AML-193 (cell line): ENCODE results near the gene WDR82.
"Not testable (repeated sequence)": the region's sequence is repeated elsewhere in the genome, so short reads cannot be mapped to it uniquely, and the experiment has no call there.

Experiments used
- DNase-seq, 2 experiments: peaks; one replicate each; lab custom pipeline; 2025; lab: John Stamatoyannopoulos, UW

WDR82 gene

GRCh38 chr3:52289747-52290595, 11.5 kb upstream of the WDR82 start:
- no peak for DNase-seq

GRCh38 chr3:52289338-52289746, 10.9 kb upstream of the WDR82 start:
- no peak for DNase-seq

GRCh38 chr3:52288674-52289073, 10.2 kb upstream of the WDR82 start:
- no peak for DNase-seq

- DNase-seq: no peak
Measured at GRCh38 chr3:52286777-52287110, 8.3 kb upstream of the WDR82 start.

DNA sequence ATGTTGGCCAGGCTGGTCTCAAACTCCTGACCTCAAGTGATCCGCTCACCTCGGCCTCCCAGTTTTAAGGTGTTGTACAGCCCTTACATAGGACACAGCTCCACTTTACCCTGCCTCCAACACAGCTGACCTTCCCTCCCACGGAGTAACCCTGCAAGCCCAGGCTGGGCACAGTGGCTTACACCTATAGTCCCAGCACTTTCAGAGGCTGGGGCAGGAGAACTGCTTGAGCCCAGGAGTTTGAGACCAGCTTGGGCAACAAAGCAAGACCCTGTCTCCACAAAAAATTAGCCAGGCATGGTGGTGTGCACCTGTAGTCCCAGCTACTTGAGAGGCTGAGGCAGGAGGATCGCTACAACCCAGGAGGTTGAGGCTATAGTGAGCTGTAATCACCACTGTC, 5.6 kb upstream of the WDR82 start:
- not testable (repeated sequence) for DNase-seq

- no peak for DNase-seq
Measured at GRCh38 chr3:52283306-52283705, 4.9 kb upstream of the WDR82 start.

DNA sequence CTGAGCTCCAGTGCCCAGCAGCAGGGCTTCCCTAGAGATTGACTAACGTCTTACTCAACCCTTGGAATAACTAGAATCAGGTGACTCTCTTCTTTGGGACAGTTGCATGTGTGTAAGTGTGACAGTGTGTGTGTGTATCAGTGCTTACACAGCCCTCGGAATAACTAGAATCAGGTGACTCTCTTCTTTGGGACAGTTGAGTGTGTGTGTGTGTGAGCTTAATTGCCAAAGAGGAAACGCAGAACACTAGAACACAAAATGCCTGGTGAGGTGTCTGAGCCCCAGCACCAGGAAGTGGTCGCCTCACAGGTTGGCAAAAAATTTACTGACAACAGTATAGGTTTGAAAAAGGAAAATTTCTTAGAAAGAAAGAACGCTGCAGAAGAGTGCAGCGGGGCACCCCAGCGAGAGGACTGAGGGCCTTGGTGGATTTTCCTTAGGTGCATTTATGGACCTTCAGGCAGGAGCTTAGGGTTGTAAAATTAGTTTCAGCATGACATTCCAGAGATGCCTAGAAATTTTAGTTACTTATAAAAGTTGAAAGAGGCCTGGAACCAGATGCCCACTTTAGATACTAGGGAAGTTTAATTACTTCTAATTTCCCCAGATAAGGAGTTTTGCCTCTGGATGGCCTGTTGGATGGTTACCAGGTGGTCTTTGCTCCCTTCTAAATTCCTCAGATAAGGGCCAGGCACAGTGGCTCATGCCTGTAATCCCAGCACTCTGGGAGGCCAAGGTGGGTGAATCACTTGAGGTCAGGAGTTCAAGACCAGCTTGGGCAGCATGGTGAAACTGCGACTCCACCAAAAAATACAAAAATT, 3.7 kb upstream of the WDR82 start:
- no peak for DNase-seq

- DNase-seq: no peak
Measured at GRCh38 chr3:52280050-52280461, 1.6 kb upstream of the WDR82 start.

- no peak for DNase-seq
Measured at GRCh38 chr3:52279596-52279995, 1.1 kb upstream of the WDR82 start.

DNA sequence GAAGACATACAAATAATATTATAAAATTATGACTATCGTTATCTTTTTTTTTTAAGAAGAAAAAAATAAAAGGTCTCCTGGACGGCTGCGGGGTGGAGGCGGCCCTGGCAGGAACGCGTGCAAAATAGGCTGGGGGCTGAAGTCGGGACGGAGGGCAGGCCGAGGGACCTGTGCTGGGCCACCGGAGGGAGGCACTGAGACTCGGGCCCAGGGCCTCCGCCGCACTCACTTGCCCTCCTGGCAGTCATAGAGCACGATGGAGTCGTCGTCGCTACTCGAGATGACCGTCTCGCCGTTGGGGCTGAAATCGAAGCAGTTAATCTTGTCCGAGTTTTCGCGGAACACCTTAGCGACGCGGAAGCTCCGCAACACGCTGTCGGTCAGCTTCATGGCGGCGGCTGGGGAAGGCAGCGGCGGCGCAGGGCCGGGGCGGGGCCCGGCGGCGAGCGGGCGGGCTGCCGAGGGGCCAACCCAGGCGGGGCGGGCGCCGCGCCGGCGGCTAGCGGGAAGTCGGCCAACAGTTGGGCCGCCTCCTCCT, 408 bp downstream of the WDR82 start:
- DNase-seq: peak; percentile 66 to 76

DNA sequence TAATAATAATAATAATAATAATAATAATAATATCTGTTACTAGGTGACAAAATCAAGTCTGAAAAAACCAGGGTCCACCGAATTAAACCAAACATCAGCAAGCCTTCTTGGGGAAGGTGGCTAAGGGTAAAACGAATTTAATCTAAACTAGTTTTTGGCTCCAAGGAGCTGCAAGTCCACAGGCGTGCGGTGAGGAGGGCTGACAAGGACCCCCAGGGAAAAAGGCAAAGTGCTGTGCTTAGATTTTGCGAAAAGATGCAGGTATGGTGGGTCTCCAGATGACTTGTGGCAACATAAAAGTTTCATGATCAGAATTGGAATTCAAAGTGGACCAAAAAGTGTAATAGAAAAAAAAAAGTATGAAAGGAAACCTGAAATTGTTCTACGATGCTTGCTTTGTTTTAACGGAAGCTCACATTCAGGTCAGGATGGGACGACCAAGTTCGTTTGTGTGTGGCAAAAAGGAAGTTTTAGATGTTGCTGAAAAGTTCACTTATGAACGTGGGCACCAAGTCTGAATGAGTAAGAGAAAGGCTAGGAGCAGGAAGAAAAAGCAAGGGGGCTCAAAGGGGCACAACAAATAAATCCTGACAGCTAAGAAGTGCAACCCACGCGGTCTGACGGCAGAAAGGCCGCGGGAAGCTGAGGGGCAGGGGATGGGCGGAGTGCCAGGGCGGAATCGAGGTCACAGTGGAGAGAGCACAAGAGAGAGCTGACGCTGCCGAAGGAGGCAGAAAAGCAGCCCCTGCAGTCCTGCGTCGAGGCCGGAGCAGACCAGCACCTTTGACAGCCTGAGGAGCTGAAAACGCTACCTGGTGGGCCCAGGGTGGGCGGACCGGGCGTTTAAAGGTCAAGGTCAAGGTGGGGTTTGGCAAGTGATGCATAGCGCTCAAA, 1.1 kb downstream of the WDR82 start:
- peak; percentile 68 to 74 for DNase-seq

DNA sequence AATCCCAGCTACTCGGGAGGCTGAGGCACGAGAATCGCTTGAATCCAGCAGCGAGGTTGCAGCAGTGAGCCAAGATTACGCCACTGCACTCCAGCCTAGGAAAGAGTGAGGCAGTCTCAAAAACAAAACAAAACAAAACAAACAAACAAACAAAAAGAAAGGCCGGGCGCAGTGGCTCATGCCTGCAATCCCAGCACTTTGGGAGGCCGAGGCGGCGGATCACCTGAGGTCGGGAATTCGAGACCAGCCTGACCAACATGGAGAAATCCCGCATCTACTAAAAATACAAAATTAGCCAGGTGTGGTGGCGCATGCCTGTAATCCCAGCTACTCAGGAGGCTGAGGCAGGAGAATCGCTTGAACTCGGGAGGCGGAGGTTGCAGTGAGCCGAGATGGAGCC, 3.7 kb downstream of the WDR82 start:
- not testable (repeated sequence) for DNase-seq

- no peak for DNase-seq
Measured at GRCh38 chr3:52272831-52273230, 5.6 kb downstream of the WDR82 start.

- DNase-seq: not testable (repeated sequence)
Measured at GRCh38 chr3:52272172-52272571, 6.3 kb downstream of the WDR82 start.

DNA sequence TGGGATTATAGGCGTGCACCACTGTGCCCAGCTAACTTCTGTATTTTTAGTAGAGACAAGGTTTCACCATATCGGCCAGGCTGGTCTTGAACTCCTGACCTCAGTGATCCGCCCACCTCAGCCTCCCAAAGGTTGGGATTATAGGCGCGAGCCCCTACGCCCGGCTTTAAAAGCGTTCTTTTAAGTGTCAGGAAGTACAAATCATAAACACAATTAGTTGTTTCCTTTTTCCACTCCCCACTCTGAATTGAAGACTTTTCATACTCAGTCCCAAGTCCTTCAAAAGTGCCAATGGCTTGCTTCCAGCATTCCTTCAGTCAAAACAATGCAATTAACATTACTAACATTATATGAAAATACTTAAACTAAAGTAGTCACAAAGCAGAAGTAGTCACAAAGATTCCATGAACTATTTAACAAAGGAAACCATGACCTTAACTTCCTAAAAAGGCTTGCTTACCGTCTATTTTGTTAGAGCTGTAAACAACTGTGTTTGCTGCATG, 8.1 kb downstream of the WDR82 start:
- peak in 1 of 2 experiments; percentile 11 for DNase-seq

DNA sequence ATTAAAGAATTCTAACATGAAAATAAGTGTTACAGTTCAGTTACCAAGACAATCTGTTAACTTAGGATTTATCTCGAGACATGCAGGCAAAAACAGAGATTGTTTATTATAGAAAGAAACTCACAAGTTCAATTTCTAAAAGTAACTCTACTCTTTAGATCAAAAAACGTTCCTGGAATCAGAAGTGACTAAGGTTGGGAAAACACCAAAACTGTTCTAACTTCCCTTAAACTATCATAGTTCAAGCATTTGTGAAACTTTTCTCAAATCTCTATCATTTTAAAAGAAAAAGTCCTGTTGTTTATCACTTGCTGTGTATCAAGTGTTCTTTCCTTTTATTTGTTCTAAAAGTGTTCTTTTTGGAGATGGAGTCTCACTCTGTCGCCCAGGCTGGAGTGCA, 8.7 kb downstream of the WDR82 start:
- DNase-seq: no peak

GRCh38 chr3:52268036-52268435, 10.4 kb downstream of the WDR82 start:
- DNase-seq: no peak

GRCh38 chr3:52265387-52265786, 13.1 kb downstream of the WDR82 start:
- DNase-seq: no peak

GRCh38 chr3:52262447-52262846, 16.0 kb downstream of the WDR82 start:
- no peak for DNase-seq

- DNase-seq: no peak
Measured at GRCh38 chr3:52259448-52259847, 19.0 kb downstream of the WDR82 start.

DNA sequence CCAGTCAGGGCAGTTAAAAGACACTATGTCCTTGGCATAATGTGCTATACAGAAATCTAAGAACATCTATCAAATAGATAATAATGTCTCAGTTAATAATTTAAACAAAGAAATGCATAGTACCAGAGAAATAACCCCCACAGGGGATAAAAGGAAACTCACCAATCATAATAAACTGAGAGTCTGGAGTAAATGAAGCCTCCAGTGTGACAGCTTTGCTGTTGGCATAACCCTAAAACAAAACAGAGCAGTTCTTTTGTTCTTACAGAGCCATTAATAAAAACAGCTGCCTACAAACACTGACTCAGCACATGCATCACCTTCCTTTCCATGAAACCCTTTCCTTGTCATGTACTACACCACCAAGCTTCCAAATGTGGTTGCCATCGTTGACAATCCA, 19.4 kb downstream of the WDR82 start:
- DNase-seq: no peak

GRCh38 chr3:52257911-52258310, 20.5 kb downstream of the WDR82 start:
- DNase-seq: no peak
